CD4-positive, alpha-beta T cell treated with Interleukin-17A for 4 hours (primary cell): Measurements from ENCODE around the gene NHLRC2.

Source experiments
- DNase-seq: peaks from one replicate; pipeline ENCODE4 v3.0.0-alpha.2; 2020; ENCODE audit warnings: mixed read lengths

Gene NHLRC2

GRCh38 chr10:113945075-113945686 is 90.7 kb downstream of the NHLRC2 start:
- no peak for DNase-seq

GRCh38 chr10:113945687-113946085 is 91.2 kb downstream of the NHLRC2 start:
- no peak for DNase-seq

GRCh38 chr10:113947184-113948041 is 93.0 kb downstream of the NHLRC2 start:
- DNase-seq = no peak

GRCh38 chr10:113948048-113948447 is 93.6 kb downstream of the NHLRC2 start:
- no peak for DNase-seq

- DNase-seq = no peak
Measured at GRCh38 chr10:113950268-113950667, 95.8 kb downstream of the NHLRC2 start.

- DNase-seq = no peak
Measured at GRCh38 chr10:113953505-113954272, 99.2 kb downstream of the NHLRC2 start.

GRCh38 chr10:113954409-113954808 is 99.9 kb downstream of the NHLRC2 start:
- no peak for DNase-seq

- DNase-seq = no peak
Measured at GRCh38 chr10:113957013-113957412, 102.6 kb downstream of the NHLRC2 start.

- DNase-seq = peak; percentile 14
Measured at GRCh38 chr10:113958631-113959382, 104.3 kb downstream of the NHLRC2 start.

GRCh38 chr10:113959383-113959760 is 104.9 kb downstream of the NHLRC2 start:
- DNase-seq = no peak

GRCh38 chr10:113960617-113961181 is 106.2 kb downstream of the NHLRC2 start:
- DNase-seq = peak; percentile 47

GRCh38 chr10:113961182-113962031 is 106.9 kb downstream of the NHLRC2 start:
- peak; percentile 71 for DNase-seq

- DNase-seq = no peak
Measured at GRCh38 chr10:113965077-113965476, 110.6 kb downstream of the NHLRC2 start.

- DNase-seq = no peak
Measured at GRCh38 chr10:113965683-113966082, 111.2 kb downstream of the NHLRC2 start.
